NCI-H345 (cell line): ENCODE measurements around the gene SPC25.
A peak's percentile ranks its signal among the peaks of the same experiment; 100 is the strongest.
"Not testable (repeated sequence)": the region's sequence is repeated elsewhere in the genome, so short reads cannot be mapped to it uniquely, and the experiment has no call there.

Experiments
- DNase-seq: peaks from one replicate; lab custom pipeline; 2025; lab: John Stamatoyannopoulos, UW

Gene SPC25

GRCh38 chr2:168901003-168901402, 10.8 kb upstream of the SPC25 start, which contains the start of gene G6PC2:
TSS of gene G6PC2 (plus strand) at chr2:168901291. CDS start at chr2:168901332, 41 bp downstream.
- DNase-seq: no peak

DNA sequence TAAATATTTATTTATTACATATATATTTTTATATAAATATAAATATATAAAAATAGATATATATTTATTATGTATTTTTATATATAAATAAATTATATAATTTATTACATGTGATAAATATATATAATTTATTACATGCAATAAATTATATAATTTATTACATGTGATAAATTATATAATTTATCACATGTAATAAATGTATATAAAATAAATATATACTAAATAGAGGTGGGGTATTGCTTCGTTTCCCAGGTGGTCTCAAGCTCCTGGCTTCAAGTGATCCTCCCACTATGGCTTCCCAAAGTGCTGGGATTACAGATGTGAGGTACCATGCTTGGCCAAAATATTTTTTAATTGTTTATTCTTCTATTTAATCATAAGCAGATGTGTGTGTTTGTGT, 7.2 kb upstream of the SPC25 start:
- DNase-seq: no peak

DNA sequence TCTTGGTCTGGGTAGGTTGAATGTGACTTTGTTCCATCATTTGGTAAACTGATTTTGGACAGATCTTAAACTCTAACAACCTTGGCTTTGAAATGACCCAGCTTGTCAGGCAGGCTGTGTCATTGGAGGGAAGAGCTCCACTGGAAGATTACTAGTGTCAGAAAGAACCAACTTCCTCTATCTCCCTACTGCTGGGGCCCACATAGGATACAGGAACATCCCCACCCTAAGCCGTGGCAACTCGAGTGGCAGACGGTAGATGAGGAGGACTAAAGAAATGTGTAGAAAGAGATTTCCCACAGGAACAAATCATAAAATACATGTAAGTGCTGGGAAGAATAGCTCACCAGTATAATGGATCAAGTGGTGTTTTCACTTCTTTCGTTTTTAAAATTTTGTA, 6.6 kb upstream of the SPC25 start:
- DNase-seq: no peak

DNA sequence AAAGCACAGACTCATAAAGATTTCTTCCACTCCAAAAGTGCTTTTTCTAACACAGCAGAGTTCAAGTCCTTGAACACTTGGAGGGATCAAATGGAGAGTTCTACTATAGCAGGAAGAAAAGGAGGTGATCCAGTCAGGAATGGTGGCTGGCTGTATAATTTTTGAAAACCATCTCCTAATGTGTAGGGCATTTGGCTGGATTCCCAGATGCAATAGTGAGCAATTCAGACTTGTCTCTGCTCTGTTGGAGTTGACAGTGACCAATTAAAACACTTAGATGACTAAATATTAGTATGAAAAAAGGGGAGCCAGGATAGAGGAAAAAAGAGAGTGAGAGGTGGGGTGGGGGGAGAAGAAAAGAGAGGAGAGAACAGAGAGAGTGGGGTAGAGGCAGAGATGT, 5.5 kb upstream of the SPC25 start:
- peak; percentile 25 for DNase-seq

- no peak for DNase-seq
These were observed 4.5 kb upstream of the SPC25 start for GRCh38 chr2:168894720-168895119.

- DNase-seq: no peak
These were observed 3.9 kb upstream of the SPC25 start for GRCh38 chr2:168894101-168894500.

DNA sequence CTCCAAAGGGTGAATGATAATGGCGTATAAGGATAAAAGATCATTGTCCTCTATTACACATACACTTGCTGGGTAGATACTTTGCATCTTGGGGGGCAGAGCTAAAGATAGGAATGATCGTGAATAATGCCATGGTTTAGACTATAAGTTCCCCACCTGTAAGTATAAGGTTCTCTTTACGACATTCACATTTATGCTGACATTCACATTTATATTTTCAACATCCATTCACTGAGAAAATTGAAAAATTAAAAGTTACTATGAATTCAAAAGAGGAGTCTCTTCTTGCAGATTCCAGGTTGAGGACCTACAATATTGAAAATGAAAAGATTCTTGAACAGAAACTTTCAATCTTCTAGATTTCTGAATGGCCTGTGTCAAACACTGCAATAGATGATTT, 2.1 kb upstream of the SPC25 start:
- DNase-seq: no peak

- DNase-seq: no peak
These were observed 610 bp downstream of the SPC25 start for GRCh38 chr2:168889635-168890005.

- DNase-seq: no peak
These were observed 5.3 kb downstream of the SPC25 start for GRCh38 chr2:168884975-168885374.

GRCh38 chr2:168882163-168882562, 8.1 kb downstream of the SPC25 start:
- DNase-seq: not testable (repeated sequence)

- no peak for DNase-seq
These were observed 15.7 kb downstream of the SPC25 start for GRCh38 chr2:168874368-168875054.

- DNase-seq: not testable (repeated sequence)
These were observed 19.4 kb downstream of the SPC25 start for GRCh38 chr2:168870824-168871223.

DNA sequence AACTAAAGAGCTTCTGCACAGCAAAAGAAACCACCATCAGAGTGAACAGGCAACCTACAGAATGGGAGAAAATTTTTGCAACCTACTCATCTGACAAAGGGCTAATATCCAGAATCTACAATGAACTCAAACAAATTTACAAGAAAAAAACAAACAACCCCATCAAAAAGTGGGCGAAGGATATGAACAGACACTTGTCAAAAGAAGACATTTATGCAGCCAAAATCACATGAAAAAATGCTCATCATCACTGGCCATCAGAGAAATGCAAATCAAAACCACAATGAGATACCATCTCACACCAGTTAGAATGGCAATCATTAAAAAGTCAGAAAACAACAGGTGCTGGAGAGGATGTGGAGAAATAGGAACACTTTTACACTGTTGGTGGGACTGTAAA, 19.9 kb downstream of the SPC25 start:
- not testable (repeated sequence) for DNase-seq

DNA sequence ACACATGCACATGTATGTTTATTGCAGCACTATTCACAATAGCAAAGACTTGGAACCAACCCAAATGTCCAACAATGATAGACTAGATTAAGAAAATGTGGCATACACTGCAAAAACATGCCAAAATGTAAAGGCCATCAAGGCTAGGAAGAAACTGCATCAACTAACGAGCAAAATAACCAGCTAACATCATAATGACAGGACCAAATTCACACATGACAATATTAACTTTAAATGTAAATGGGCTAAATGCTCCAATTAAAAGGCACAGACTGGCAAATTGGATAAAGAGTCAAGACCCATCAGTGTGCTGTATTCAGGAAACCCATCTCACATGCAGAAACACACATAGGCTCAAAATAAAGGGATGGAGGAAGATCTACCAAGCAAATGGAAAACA, 23.1 kb downstream of the SPC25 start:
- DNase-seq: not testable (repeated sequence)

- no peak for DNase-seq
These were observed 32.1 kb downstream of the SPC25 start for GRCh38 chr2:168858146-168858545.

DNA sequence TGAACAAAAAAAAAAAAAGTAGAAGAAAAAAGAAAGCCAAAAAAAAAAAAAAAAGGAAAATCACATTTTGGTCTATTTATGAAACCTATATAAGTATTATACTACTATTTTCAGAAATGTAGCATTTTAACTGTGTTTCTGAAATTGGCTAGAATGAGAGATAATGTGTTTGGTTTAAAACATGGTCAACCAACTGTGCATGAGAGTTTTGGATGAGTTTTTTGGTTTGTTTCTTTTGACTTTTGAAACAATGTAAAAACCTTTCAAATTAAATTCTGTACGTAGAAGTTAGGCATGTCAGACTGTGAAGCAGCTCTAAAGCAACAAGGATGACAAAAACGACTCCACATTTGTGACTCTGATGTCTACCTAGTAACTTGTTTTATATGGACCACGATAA, 34.6 kb downstream of the SPC25 start:
- DNase-seq: no peak

DNA sequence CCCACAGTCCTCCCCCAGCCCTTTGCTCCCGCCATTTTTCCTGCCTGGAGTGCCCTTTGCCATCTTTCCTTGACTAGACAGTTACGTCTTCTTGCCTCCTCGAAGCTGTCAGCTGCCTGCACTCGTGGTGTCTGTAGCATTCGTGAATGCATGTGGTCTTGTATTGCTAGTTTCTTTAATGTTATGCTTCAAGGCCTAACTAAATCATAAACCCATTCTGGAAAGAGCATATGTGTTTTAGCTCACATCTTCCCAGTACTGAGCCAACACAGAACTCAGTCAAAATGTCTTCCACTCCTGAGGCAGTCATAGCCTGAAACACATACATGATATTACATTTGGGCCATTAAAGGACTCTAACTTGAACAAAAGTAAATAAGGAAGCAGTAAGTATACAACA, 35.6 kb downstream of the SPC25 start:
- no peak for DNase-seq

- DNase-seq: no peak
These were observed 36.8 kb downstream of the SPC25 start for GRCh38 chr2:168853471-168853870.

DNA sequence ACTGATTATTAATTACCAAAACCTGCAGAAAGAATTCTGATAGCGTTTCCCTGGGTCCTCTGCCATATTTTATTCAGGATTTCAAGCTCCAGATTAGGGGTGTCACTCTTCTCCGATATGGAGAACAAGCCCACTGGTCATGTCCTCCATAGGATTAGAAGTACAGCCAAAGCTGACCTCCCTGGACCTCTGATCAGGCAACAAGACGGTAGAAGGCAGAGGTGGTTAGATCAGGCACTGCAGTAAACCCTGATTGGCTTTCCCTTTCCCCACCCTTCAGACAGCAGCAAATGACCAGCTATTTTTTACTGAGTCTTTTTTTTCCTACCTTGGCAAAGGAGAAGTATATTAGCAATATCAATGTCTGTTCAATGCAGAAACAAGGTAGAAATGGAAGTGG, 37.7 kb downstream of the SPC25 start:
- no peak for DNase-seq

DNA sequence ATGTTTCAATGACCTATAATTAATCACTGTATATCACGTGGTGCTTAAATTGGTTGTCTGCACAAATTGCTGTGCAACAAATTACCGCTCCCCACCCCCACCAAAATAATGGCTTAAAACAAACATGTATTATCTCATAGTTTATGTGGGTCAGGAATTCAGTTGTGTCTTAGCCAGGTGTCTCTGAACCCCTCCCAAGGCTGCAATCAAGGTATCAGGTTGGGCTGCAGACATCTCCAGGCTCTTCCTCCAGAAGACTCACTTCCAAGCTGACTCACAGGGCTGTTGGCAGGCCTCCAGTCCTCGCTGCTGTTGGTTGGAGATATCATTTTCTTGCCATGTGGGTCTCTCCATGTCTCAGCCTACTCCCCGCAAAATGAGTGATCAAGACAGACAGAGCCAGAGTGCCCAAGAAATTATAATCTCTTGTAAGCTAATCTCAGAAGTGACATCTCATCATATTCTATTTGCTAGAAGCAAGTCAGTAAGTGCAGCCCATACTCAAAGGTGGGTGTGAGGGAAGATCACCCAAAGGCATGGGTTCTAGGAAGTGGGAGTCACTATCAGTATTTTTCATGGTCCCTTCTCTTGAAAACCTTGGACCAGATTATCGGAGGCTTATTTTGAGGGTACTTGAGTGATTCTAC, 38.4 kb downstream of the SPC25 start:
- no peak for DNase-seq

DNA sequence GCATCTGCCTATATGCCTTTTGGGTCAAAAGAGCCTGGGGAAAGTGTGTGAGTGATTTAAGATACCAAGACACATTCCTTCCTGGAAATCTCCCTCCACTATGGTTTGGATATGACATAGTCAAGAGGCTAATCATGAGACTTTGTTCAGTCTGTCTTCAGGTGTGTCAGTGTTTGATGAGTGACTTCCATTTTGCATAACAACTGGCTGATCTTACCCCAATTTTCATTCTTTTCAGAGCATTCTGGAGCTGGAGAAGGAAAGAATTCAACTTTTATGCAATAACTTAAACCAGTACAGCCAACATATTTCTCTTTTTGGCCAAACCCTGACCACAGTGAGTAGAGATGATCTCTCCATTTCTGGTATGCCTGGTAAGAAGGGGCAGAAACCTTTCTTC, 39.4 kb downstream of the SPC25 start:
- no peak for DNase-seq

GRCh38 chr2:168849610-168850009, 40.6 kb downstream of the SPC25 start:
- DNase-seq: peak; percentile 37

DNA sequence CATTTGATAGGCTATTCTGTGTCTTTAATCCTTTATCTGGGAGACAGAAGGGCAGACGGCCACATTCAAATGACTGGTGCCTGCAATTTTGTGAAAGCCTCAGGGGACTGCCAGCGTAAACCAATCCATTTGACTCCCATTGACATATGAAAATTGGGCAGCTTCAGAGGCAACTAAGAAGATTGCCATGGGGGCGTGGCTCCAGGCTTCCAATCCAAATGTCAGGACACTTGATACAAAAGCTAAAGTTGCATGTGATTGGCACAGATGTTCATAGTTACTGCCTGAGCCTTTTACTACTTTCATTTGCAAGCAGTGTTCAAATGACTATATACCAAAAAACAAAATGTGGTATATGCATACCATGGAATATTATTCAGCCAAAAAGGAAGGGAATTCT, 42.0 kb downstream of the SPC25 start:
- DNase-seq: peak; percentile 57

- no peak for DNase-seq
These were observed 47.0 kb downstream of the SPC25 start for GRCh38 chr2:168843253-168843652.
